ENCODE data around the gene FARS2.

DNA sequence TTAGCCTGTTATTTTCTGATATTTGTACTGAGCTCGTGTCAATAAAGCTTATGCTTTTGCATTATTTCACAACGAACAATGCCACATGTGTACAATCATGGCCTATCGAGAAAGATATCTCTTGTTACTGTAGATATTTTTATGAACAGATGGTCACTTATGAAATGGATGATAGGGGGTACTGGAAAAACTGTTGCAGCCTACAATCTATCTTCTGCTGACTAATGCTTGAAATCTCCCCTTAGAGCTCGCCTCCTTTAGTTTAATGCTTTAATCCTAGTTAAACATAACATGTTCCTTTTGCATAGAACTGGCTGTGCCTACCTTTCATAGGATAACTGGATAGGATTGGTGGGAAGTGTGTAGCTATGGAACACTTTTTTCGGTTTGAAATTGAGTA lies 296.2 kb downstream of the FARS2 start:
- TF ChIP-seq ATF3 (CRISPR knock-in tag; IDR thresholded peaks at IDR 0.05), result no peak
- TF ChIP-seq, protein P1, sequence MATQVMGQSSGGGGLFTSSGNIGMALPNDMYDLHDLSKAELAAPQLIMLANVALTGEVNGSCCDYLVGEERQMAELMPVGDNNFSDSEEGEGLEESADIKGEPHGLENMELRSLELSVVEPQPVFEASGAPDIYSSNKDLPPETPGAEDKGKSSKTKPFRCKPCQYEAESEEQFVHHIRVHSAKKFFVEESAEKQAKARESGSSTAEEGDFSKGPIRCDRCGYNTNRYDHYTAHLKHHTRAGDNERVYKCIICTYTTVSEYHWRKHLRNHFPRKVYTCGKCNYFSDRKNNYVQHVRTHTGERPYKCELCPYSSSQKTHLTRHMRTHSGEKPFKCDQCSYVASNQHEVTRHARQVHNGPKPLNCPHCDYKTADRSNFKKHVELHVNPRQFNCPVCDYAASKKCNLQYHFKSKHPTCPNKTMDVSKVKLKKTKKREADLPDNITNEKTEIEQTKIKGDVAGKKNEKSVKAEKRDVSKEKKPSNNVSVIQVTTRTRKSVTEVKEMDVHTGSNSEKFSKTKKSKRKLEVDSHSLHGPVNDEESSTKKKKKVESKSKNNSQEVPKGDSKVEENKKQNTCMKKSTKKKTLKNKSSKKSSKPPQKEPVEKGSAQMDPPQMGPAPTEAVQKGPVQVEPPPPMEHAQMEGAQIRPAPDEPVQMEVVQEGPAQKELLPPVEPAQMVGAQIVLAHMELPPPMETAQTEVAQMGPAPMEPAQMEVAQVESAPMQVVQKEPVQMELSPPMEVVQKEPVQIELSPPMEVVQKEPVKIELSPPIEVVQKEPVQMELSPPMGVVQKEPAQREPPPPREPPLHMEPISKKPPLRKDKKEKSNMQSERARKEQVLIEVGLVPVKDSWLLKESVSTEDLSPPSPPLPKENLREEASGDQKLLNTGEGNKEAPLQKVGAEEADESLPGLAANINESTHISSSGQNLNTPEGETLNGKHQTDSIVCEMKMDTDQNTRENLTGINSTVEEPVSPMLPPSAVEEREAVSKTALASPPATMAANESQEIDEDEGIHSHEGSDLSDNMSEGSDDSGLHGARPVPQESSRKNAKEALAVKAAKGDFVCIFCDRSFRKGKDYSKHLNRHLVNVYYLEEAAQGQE (IDR thresholded peaks at IDR 0.05; ENCODE audit: borderline replicate concordance in 1 of 2, low read depth in 1 of 2, low read length in 2 of 2), result no peak
- TF ChIP-seq MXI1 (IDR thresholded peaks at IDR 0.05; ENCODE audit: borderline replicate concordance, low read depth, low read length), result no peak
- no peak for TF ChIP-seq EEA1 (CRISPR knock-in tag; IDR thresholded peaks at IDR 0.05; ENCODE audit: borderline replicate concordance)
- no peak for TF ChIP-seq RBFOX2 (IDR thresholded peaks at IDR 0.05; ENCODE audit: low read depth, low read length)
- TF ChIP-seq ESRRA (CRISPR knock-in tag; IDR thresholded peaks at IDR 0.05; ENCODE audit: low read depth), result no peak
- TF ChIP-seq SMAD3 (CRISPR knock-in tag; IDR thresholded peaks at IDR 0.05), result no peak
- no peak for TF ChIP-seq SUZ12 (IDR thresholded peaks at IDR 0.05; ENCODE audit: low read depth, low read length)
- TF ChIP-seq, protein P2, sequence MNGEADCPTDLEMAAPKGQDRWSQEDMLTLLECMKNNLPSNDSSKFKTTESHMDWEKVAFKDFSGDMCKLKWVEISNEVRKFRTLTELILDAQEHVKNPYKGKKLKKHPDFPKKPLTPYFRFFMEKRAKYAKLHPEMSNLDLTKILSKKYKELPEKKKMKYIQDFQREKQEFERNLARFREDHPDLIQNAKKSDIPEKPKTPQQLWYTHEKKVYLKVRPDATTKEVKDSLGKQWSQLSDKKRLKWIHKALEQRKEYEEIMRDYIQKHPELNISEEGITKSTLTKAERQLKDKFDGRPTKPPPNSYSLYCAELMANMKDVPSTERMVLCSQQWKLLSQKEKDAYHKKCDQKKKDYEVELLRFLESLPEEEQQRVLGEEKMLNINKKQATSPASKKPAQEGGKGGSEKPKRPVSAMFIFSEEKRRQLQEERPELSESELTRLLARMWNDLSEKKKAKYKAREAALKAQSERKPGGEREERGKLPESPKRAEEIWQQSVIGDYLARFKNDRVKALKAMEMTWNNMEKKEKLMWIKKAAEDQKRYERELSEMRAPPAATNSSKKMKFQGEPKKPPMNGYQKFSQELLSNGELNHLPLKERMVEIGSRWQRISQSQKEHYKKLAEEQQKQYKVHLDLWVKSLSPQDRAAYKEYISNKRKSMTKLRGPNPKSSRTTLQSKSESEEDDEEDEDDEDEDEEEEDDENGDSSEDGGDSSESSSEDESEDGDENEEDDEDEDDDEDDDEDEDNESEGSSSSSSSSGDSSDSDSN (CRISPR knock-in tag; IDR thresholded peaks at IDR 0.05), result no peak
- TF ChIP-seq POLR2A (IDR thresholded peaks at IDR 0.05; ENCODE audit: insufficient read depth in 1 of 2, low read depth in 2 of 2, low read length in 2 of 2), result no peak
- TF ChIP-seq CTCF (CRISPR knock-in tag; IDR thresholded peaks at IDR 0.05), result no peak
- TF ChIP-seq ZNF124 (CRISPR knock-in tag; IDR thresholded peaks at IDR 0.05), result no peak
- no peak for TF ChIP-seq FIP1L1 (IDR thresholded peaks at IDR 0.05; ENCODE audit: borderline replicate concordance, insufficient read depth, low read depth, low read length)
- TF ChIP-seq ZNF562 (CRISPR knock-in tag; IDR thresholded peaks at IDR 0.05; ENCODE audit: borderline replicate concordance), result no peak

Data from HepG2 (cell line).